Occipital lobe (tissue), 2 donors: ENCODE results near the gene NPTXR. TPM values are rescaled to one million over a fixed set of nuclear protein-coding genes. Genes with fewer than 3 reads are reported as not detected.

Source experiments
- DNase-seq: peaks from one replicate; lab custom pipeline; 2025; lab: John Stamatoyannopoulos, UW
- total RNA-seq: library from RNA; depleted of rRNA; stranded (reverse); fragments of >200 nt; gene quantifications from one replicate; pipeline ENCODE4 v1.2.3, GENCODE V29; 2014

The NPTXR gene
- total RNA-seq, 1 donor from 2014 or later, result 11.5 TPM

GRCh38 chr22:38799265-38800002, 44.4 kb downstream of the NPTXR start:
- no peak for DNase-seq

GRCh38 chr22:38798496-38798895, 45.3 kb downstream of the NPTXR start:
- DNase-seq, result no peak

GRCh38 chr22:38796262-38796957, 47.4 kb downstream of the NPTXR start:
- no peak for DNase-seq

GRCh38 chr22:38795569-38795968, 48.3 kb downstream of the NPTXR start:
- DNase-seq, result no peak

GRCh38 chr22:38793721-38794466, 49.9 kb downstream of the NPTXR start, which contains the start of gene DNAL4:
Gene DNAL4, minus strand, starts transcription at chr22:38794143. Its CDS starts 11,412 bp downstream, at chr22:38782731.
- DNase-seq, result peak; percentile 92

GRCh38 chr22:38793317-38793716, 50.5 kb downstream of the NPTXR start:
- DNase-seq, result no peak

- no peak for DNase-seq
Measured at GRCh38 chr22:38792833-38793232, 51.0 kb downstream of the NPTXR start.

- DNase-seq, result no peak
Measured at GRCh38 chr22:38789606-38790005, 54.2 kb downstream of the NPTXR start.

- no peak for DNase-seq
Measured at GRCh38 chr22:38788846-38789245, 55.0 kb downstream of the NPTXR start.

- peak; percentile 33 for DNase-seq
Measured at GRCh38 chr22:38788021-38788816, 55.6 kb downstream of the NPTXR start.

GRCh38 chr22:38786631-38787030, 57.2 kb downstream of the NPTXR start:
- no peak for DNase-seq

- DNase-seq, result no peak
Measured at GRCh38 chr22:38784856-38785255, 59.0 kb downstream of the NPTXR start.

- DNase-seq, result no peak
Measured at GRCh38 chr22:38784035-38784434, 59.8 kb downstream of the NPTXR start.

GRCh38 chr22:38783095-38783615, 60.7 kb downstream of the NPTXR start:
- no peak for DNase-seq

- DNase-seq, result peak; percentile 78
Measured at GRCh38 chr22:38782402-38783094, 61.3 kb downstream of the NPTXR start.

- DNase-seq, result no peak
Measured at GRCh38 chr22:38781033-38781432, 62.8 kb downstream of the NPTXR start.

GRCh38 chr22:38777087-38777671, 66.6 kb downstream of the NPTXR start:
- peak; percentile 57 for DNase-seq

GRCh38 chr22:38776086-38776485, 67.7 kb downstream of the NPTXR start:
- DNase-seq, result no peak

GRCh38 chr22:38775656-38776055, 68.2 kb downstream of the NPTXR start:
- DNase-seq, result no peak
